Activated CD4-positive, alpha-beta memory T cell treated with anti-CD3 and anti-CD28 coated beads, Interleukin-2, amount 10 ng/mL, durations not matched to agents 7 days and 5 days (primary cell): Measurements from ENCODE around the gene PRKAA2. TPM values are rescaled to one million over a fixed set of nuclear protein-coding genes. Genes with fewer than 3 reads are reported as not detected.
"Not testable (repeated sequence)": the region's sequence is repeated elsewhere in the genome, so short reads cannot be mapped to it uniquely, and the experiment has no call there.

Experiments
- CTCF ChIA-PET: fragments of 350-600 bp; sonication (Branson Sonifier 250); formaldehyde crosslinking; loops from one replicate; lab custom pipeline; 2021; ENCODE audit warnings: antibody characterized with exemption, inconsistent platforms; lab: Charles Lee
- POLR2A ChIA-PET: fragments of 350-600 bp; sonication (Branson Sonifier 250); formaldehyde crosslinking; loops from one replicate; lab custom pipeline; 2021; ENCODE audit warnings: antibody characterized with exemption; lab: Charles Lee
- DNase-seq: peaks from one replicate; pipeline ENCODE4 v3.0.0-alpha.2; 2020
- H3K27ac Mint-ChIP-seq: one replicate; pipeline ENCODE4 v1.8.0; 2021; ENCODE audit warnings: mild to moderate bottlenecking, mixed read lengths
- H3K27me3 Mint-ChIP-seq: one replicate; pipeline ENCODE4 v1.8.0; 2021; ENCODE audit warnings: mixed read lengths
- H3K36me3 Mint-ChIP-seq: one replicate; pipeline ENCODE4 v1.8.0; 2021; ENCODE audit warnings: low read depth, mixed read lengths
- H3K4me1 Mint-ChIP-seq: one replicate; pipeline ENCODE4 v1.8.0; 2021; ENCODE audit warnings: mixed read lengths
- H3K4me3 Mint-ChIP-seq: one replicate; pipeline ENCODE4 v1.8.0; 2021; ENCODE audit warnings: mild to moderate bottlenecking, mixed read lengths
- H3K9me3 Mint-ChIP-seq: one replicate; pipeline ENCODE4 v1.8.0; 2021; ENCODE audit warnings: mixed read lengths
- total RNA-seq, 2 experiments: library from RNA; stranded (reverse); gene quantifications; one replicate each; pipeline ENCODE4 v1.2.3, GENCODE V29; 2021

PRKAA2 gene
- not detected for total RNA-seq

DNA sequence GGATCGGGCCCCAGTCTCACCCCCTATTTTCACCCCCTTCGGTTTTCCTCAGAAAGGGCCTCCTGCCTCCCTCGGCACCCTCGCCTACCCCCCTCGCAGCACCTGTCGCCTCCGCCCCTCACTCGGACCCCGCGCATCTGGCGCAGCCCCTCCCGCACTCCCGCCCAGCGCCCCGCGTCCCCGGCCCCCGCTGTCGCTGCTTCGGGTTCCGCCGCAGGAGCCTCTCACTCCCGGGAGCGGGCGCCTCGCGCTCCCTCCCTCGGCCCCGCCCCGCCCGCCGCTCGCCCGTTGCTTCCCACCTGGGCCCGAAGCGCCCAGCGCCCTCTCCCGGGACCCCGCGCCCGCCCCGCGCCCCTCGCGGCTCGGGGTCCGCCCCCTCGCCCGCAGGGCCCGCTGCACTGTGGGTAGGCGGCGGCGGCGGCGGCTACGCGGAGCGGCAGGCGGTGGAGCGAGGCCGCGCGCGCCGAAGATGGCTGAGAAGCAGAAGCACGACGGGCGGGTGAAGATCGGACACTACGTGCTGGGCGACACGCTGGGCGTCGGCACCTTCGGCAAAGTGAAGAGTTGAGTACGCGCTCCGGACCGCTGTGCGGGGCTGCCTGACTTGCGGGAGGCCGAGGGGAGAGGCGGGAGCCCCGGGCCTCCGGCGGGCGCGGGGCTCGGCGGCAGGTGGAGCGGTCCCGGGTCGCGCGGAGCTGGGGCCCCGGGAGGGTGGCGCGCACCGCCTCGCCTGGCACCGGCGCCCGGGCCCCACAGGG lies at the start of gene PRKAA2:
TSS of gene PRKAA2 (plus strand) at position 396 of the 758 bp plus-strand sequence. CDS start at position 470, 74 bp downstream.
- POLR2A ChIA-PET = no interaction called here
- H3K27me3 Mint-ChIP-seq = peaks cover 37% of the 10 kb centered on the region
- no peaks in the 10 kb centered on the region for H3K4me1 Mint-ChIP-seq
- H3K27ac Mint-ChIP-seq = no peak within 1 kb of the TSS
- no peak within 1 kb of the TSS for H3K4me3 Mint-ChIP-seq
- DNase-seq = no peak
- CTCF ChIA-PET = no interaction called here
- H3K9me3 Mint-ChIP-seq = no peaks in the 10 kb centered on the region
- H3K36me3 Mint-ChIP-seq = no peaks in the 10 kb centered on the region

DNA sequence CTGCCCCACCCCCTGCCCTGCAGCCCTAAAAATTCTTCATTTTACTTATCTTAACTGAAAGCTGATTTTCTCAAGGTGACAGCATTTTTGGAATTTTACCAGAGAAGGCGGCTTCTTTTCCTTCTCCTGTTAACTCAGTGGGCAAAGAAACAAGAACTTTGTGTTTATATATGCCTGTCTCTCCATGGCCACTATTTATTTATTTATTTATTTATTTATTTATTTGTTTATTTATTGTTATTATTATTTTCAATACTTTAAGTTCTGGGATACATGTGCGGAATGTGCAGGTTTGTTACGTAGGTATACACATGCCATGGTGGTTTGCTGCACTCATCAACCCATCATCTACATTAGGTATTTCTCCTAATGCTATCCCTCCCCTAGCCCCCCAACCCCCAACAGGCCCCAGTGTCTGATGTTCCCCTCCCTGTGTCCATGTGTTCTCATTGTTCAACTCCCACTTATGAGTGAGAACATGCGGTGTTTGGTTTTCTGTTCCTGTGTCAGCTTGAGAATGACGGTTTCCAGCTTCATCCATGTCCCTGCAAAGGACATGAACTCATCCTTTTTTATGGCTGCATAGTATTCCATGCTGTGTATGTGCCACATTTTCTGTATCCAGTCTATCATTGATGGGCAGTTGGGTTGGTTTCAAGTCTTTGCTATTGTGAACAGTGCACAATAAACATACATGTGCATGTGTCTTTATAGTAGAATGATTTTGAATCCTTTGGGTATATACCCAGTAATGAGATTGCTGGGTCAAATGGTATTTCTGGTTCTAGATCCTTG lies 49.5 kb upstream of the PRKAA2 start:
- H3K4me1 Mint-ChIP-seq, DNase-seq, CTCF ChIA-PET, H3K27ac Mint-ChIP-seq, H3K27me3 Mint-ChIP-seq, H3K9me3 Mint-ChIP-seq, POLR2A ChIA-PET, H3K4me3 Mint-ChIP-seq, H3K36me3 Mint-ChIP-seq: not testable (repeated sequence)

DNA sequence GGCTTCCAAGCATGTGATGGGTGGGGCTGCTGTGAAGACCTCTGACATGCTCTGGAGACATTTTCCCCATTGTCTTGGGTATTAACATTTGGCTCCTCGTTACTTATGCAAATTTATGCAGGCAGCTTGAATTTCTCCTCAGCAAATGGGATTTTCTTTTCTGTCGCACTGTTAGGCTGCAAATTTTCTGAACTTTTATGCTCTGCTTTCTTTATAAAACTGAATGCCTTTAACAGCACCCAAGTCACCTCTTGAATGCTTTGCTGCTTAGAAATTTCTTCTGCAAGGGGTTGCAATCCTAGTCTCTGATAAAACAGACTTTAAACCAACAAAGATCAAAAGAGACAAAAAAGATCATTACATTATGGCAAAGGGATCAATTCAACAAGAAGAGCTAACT lies 35.0 kb upstream of the PRKAA2 start:
- H3K27me3 Mint-ChIP-seq, H3K4me3 Mint-ChIP-seq, H3K9me3 Mint-ChIP-seq, POLR2A ChIA-PET, DNase-seq, H3K4me1 Mint-ChIP-seq, H3K27ac Mint-ChIP-seq, H3K36me3 Mint-ChIP-seq, CTCF ChIA-PET: not testable (repeated sequence)

DNA sequence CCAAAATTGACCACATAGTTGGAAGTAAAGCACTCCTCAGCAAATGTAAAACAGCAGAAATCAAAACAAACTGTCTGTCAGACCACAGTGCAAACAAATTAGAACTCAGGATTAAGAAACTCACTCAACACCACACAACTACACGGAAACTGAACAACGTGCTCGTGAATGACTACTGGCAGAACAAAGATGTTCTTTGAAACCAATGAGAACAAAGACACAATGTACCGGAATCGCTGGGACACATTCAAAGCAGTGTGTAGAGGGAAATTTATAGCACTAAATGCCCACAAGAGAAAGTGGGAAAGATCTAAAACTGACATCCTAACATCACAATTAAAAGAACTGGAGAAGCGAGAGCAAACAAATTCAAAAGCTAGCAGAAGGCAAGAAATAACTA lies 34.3 kb upstream of the PRKAA2 start:
- POLR2A ChIA-PET, H3K4me1 Mint-ChIP-seq: not testable (repeated sequence)

DNA sequence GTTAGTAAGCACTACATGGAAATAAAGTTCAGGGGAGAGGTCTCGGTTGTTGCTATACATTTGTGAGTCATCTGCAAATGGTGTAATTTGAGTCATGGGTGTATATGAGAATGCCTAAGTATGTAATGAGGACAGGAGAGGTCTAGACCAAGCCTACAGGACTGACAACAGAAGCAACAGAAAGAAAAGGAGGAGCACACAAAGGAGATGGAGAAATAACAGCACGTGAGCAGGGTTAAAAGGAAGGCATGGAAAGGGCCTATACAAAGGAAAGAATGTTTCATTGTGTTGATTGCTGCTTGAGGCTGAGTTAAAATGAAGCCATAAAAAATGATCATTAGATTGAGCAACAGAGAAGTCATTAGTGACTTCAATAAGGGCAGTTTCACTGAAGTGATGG lies 28.0 kb upstream of the PRKAA2 start:
- CTCF ChIA-PET = no interaction called here
- H3K27ac Mint-ChIP-seq = no peak overlapping the region
- H3K4me3 Mint-ChIP-seq = no peak overlapping the region
- no peaks in the 10 kb centered on the region for H3K36me3 Mint-ChIP-seq
- DNase-seq = no peak
- H3K9me3 Mint-ChIP-seq = peaks cover 2% of the 10 kb centered on the region
- no peaks in the 10 kb centered on the region for H3K27me3 Mint-ChIP-seq
- POLR2A ChIA-PET = no interaction called here
- no peaks in the 10 kb centered on the region for H3K4me1 Mint-ChIP-seq

More for the DNA sequence above, 34.3 kb upstream of the PRKAA2 start:
- DNase-seq, H3K9me3 Mint-ChIP-seq, H3K36me3 Mint-ChIP-seq, H3K27ac Mint-ChIP-seq, CTCF ChIA-PET, H3K27me3 Mint-ChIP-seq, H3K4me3 Mint-ChIP-seq: not testable (repeated sequence)

DNA sequence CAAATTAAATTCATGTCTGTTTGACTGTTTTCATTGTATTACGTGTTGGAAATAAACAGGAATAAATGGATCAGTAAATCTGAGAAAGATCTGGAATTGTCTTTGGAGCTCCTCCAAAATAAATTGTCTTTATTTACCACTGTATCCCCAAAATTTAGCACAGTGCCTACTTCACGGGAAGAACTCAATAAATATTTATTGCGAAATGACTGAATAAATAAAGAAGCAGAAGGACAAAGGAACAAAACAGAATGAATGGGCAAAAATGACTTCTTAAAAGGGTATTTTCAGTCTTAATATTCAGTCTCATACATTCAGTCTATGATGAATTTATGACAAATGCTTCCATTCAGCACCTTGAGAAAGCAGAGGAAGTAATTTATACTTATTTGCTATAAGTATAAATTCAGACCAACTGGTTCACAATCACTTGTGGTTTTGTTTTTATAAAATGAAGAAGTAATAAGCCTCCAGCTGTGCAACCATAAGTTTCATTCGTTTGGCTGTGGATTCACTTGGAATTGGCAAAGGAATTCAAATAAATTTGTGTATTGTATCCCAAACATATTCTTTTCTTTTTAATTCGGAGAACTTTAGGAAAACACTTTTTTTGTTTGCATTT lies 19.2 kb upstream of the PRKAA2 start:
- CTCF ChIA-PET = no interaction called here
- no peak overlapping the region for H3K27ac Mint-ChIP-seq

DNA sequence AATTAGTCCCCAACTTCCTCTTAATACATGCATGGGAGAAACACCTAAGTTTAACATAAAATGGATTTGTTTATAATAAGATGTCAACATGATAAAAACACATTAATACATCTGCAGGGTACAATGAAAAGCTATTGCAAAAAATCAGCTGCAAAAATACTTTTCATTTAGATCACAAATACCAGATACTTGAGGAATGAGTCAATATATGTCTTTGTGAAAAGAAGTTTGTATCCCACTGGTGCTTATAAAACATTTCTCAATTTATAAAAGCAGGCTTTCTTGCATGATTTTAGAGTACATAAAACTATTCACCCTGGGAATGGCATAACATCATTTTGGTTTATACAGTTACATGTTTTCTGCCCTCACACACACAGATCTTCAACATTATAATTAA lies 18.6 kb upstream of the PRKAA2 start:
- ChIA-PET CTCF (no interaction called here), POLR2A (no interaction called here)
- Mint-ChIP-seq H3K9me3 (no peaks in the 10 kb centered on the region), H3K27me3 (no peaks in the 10 kb centered on the region), H3K4me1 (no peaks in the 10 kb centered on the region), H3K27ac (no peak overlapping the region), H3K36me3 (no peaks in the 10 kb centered on the region), H3K4me3 (no peak overlapping the region)
- DNase-seq = no peak

More for the DNA sequence above, 19.2 kb upstream of the PRKAA2 start:
- DNase-seq = no peak
- POLR2A ChIA-PET = no interaction called here
- no peaks in the 10 kb centered on the region for H3K27me3 Mint-ChIP-seq
- H3K9me3 Mint-ChIP-seq = no peaks in the 10 kb centered on the region
- no peaks in the 10 kb centered on the region for H3K36me3 Mint-ChIP-seq
- H3K4me1 Mint-ChIP-seq = no peaks in the 10 kb centered on the region
- no peak overlapping the region for H3K4me3 Mint-ChIP-seq

DNA sequence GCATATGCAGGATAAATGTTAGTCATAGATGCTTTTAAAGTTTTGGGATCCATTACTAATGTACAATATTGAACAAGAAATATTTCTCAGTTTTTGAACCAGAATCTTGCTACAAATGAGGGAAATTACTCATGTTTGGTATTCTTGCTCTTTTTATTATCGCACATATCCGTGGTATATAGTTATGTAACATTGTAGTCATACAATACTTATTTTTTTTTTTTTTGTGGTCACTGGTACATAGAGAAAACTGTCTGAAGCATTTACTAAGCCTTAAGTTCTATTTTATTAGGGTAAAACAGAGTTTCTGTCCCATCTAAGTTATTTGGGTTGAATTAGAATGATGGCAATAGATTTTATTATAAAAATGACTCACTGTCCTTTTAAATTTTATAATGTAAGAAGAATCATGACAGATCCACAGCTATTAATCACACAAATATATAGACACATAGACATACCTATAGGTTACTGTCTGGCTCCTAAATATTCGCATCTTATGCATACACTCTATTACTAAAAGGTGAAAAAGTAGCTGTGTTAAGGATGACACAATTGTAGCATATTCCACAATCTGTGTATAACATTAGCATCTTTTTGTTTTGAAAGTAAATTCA lies 18.0 kb upstream of the PRKAA2 start:
- CTCF ChIA-PET = no interaction called here

DNA sequence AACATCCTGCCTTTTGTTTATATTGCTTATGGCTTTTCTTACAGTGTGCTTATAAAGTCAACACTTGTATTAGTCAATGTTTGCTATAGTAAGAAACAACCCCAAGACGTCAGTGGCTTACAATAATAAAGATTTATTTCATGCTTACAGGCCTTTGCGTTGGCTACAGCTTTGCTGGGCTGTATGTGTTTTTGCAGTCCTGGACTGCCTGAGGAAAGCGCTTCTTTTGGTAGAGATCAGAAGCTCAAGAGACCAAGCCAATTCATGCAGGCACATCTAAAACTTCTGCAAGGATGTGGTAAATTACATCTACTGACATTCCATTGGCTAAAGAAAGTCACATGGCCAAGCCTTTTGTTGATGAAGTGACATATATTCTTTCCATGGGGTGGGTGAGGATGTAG lies 17.5 kb upstream of the PRKAA2 start:
- no peaks in the 10 kb centered on the region for H3K4me1 Mint-ChIP-seq
- CTCF ChIA-PET = no interaction called here
- POLR2A ChIA-PET = no interaction called here

More for the DNA sequence above, 18.0 kb upstream of the PRKAA2 start:
- Mint-ChIP-seq H3K27ac (no peak overlapping the region), H3K4me1 (no peaks in the 10 kb centered on the region), H3K27me3 (no peaks in the 10 kb centered on the region), H3K36me3 (no peaks in the 10 kb centered on the region), H3K9me3 (no peaks in the 10 kb centered on the region), H3K4me3 (no peak overlapping the region)
- POLR2A ChIA-PET = no interaction called here
- DNase-seq = no peak

DNA sequence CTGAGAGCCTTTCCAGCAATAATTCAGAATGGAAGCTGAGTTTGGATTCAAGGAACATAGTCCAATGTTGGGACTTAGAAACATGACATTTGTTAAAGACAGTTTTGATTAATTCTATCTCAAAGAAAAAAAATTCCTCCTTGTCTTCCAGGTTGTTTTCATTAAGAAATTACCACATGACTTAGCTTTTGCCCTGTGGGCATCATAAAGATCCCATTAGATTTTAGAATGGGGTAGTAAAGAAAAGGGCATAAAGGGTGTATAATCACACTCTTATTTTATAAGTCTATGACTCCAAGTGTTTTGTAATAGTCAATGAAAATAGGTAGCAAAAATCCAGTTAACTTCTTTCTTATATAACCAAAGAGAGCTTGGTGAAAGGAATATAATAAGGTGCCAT lies 14.3 kb upstream of the PRKAA2 start:
- CTCF ChIA-PET = no interaction called here
- Mint-ChIP-seq H3K4me1 (no peaks in the 10 kb centered on the region), H3K27me3 (no peaks in the 10 kb centered on the region)

More for the DNA sequence above, 17.5 kb upstream of the PRKAA2 start:
- Mint-ChIP-seq H3K27ac (no peak overlapping the region), H3K36me3 (no peaks in the 10 kb centered on the region), H3K9me3 (no peaks in the 10 kb centered on the region), H3K27me3 (no peaks in the 10 kb centered on the region), H3K4me3 (no peak overlapping the region)
- no peak for DNase-seq

DNA sequence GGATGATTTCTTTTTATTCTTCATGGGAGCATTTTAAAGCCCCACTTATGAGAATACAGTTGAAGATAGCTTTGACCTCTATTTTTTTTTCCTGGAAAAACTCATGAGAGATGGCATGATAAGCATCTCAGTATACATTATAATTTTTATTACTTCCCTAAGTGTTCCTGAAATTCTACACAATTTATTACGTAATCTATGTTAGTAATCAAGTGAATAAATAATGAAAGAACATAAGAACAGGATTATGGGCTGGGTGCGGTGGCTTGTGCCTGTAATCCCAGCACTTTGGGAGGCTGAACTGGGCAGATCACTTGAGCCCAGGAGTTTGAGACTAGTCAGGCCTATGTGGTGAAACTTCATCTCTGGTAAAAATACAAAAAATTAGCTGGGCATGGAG lies 13.2 kb upstream of the PRKAA2 start:
- Mint-ChIP-seq H3K27me3 (no peaks in the 10 kb centered on the region), H3K4me1 (no peaks in the 10 kb centered on the region), H3K9me3 (no peaks in the 10 kb centered on the region), H3K27ac (no peak overlapping the region), H3K36me3 (no peaks in the 10 kb centered on the region), H3K4me3 (no peak overlapping the region)
- ChIA-PET POLR2A (no interaction called here), CTCF (no interaction called here)
- no peak for DNase-seq

More for the DNA sequence above, 14.3 kb upstream of the PRKAA2 start:
- no peaks in the 10 kb centered on the region for H3K36me3 Mint-ChIP-seq
- POLR2A ChIA-PET = no interaction called here
- no peak for DNase-seq
- no peak overlapping the region for H3K4me3 Mint-ChIP-seq
- H3K27ac Mint-ChIP-seq = no peak overlapping the region
- H3K9me3 Mint-ChIP-seq = no peaks in the 10 kb centered on the region

DNA sequence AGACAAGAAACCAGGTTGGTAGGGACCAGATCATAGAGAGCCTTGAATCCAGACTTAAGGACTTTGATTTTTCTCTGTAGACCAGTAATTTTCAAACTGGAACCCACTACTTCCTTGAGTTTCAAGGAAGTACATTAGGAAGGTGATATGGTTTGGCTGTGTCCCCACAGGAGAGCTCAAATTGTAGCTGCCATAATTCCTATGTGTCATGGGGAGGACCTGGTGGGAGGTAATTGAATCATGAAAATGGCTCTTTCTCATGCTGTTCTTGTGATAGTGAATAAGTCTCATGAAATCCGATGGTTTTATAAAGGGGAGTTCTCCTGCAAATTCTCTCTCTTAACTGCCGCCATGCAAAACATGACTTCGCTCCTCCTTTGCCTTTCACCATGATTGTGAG lies 10.1 kb upstream of the PRKAA2 start:
- Mint-ChIP-seq H3K9me3 (no peaks in the 10 kb centered on the region), H3K27ac (no peak overlapping the region), H3K27me3 (no peaks in the 10 kb centered on the region), H3K4me1 (no peaks in the 10 kb centered on the region), H3K36me3 (no peaks in the 10 kb centered on the region), H3K4me3 (no peak overlapping the region)
- DNase-seq = no peak
- POLR2A ChIA-PET = no interaction called here
- CTCF ChIA-PET = no interaction called here

DNA sequence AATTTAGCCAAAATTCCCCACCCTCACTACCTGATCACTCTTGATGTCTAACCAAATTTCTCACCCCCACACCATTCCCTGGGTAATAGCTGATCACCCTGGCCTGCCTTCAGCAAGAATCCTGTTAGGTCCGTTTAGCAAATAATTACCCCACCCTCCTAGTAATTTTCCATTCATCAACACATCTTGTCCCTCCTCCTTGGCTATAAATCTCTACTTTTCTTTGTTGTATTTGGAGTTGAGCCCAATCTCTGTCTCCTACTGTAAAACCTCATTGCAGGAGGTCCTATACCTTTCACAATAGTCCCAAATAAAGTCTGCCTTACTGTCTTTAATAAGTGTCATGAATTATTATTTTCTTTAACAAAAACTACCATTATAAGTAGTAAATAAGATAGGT lies 6.9 kb upstream of the PRKAA2 start:
- DNase-seq = no peak
- POLR2A ChIA-PET = no interaction called here
- no peaks in the 10 kb centered on the region for H3K9me3 Mint-ChIP-seq
- H3K4me1 Mint-ChIP-seq = no peaks in the 10 kb centered on the region
- CTCF ChIA-PET = no interaction called here
- no peaks in the 10 kb centered on the region for H3K36me3 Mint-ChIP-seq
- peaks cover 8% of the 10 kb centered on the region for H3K27me3 Mint-ChIP-seq
- H3K4me3 Mint-ChIP-seq = no peak overlapping the region
- H3K27ac Mint-ChIP-seq = no peak overlapping the region
